GM21723 (cell line): Measurements from ENCODE around the gene HLA-DMB.

Experiments used
- ATAC-seq: cut with Tn5 transposase; IDR thresholded peaks from one replicate; pipeline ENCODE4 v1.9.1; 2021; ENCODE audit warnings: mild to moderate bottlenecking, moderate library complexity; ENCODE audit not compliant: unreplicated experiment

The HLA-DMB gene

GRCh38 chr6:32940656-32941213 is at the start of gene HLA-DMB:
Gene HLA-DMB, minus strand, starts transcription at chr6:32941028. Its CDS starts 221 bp downstream, at chr6:32940807.
- ATAC-seq, result peak; percentile 57

DNA sequence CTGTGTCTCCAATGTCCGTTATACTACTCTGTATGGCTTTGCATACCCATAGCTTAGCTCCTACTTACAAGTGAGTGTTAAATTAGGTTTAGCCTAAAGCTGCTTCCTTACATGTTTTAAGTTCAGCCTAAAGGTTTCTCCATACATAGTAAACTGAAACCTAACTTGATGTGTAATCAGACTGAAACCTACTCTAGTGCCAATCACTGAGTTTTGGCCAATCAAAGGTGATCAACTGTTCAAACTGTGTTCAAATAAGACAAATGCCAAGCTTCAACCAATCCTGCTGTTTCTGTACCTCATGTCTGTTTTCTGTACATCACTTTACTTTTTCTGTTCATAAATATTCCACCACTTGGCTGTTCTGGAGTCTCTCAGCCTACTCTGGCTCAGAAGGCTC is 48.5 kb upstream of the HLA-DMB start:
- ATAC-seq, result no peak

GRCh38 chr6:32984622-32985389 is 44.0 kb upstream of the HLA-DMB start:
- peak; percentile 50 for ATAC-seq

GRCh38 chr6:32983964-32984621 is 43.3 kb upstream of the HLA-DMB start:
- ATAC-seq, result peak; percentile 21

- ATAC-seq, result no peak
Observed at GRCh38 chr6:32983493-32983848, 42.6 kb upstream of the HLA-DMB start.

DNA sequence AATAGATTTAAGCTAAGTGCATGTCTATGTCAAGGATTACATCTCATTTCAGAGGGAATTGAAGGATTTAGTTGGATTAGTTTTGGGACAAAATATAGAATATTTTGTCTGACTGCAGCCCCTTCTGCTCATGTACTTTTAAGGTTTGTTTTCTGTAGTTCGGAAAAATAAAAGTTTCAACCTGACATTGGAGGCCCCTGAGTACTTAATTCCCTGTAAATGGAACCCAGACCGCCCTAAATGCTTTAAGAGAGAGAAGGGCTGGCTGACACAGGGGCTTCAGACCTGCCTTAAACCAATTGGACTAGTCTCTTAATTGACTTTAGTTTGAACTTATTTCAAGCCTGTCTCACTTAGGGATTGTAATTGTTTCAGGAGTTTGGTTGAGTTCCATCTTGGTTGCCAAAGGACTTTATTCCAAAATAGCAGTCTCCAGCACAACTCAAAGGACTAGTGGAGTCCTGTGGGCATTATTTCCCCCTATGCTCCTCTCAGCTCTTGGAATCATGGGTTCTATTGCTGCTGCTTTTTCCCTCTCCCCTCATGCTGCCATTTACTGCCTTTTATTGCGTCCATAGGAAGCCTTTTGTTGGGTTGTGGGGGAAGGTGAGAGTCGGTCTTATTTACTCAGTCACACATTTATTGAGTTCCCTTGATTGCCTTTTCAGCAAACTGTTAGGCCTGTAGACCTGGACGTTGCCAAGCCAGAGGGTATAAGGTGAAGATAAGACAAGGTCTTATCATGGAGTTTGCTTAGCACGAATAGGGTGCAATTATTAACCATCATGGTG is 42.1 kb upstream of the HLA-DMB start:
- ATAC-seq, result no peak

GRCh38 chr6:32982084-32982701 is 41.4 kb upstream of the HLA-DMB start:
- ATAC-seq, result no peak

DNA sequence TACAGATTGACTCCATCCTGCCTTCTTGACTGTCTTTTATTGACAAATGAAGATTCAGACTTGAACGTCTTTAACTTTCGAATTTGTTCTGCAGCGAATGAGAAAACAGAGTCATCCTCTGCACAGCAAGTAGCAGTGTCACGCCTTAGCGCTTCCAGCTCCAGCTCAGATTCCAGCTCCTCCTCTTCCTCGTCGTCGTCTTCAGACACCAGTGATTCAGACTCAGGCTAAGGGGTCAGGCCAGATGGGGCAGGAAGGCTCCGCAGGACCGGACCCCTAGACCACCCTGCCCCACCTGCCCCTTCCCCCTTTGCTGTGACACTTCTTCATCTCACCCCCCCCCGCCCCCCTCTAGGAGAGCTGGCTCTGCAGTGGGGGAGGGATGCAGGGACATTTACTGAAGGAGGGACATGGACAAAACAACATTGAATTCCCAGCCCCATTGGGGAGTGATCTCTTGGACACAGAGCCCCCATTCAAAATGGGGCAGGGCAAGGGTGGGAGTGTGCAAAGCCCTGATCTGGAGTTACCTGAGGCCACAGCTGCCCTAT is 39.7 kb upstream of the HLA-DMB start:
- ATAC-seq, result no peak

- ATAC-seq, result no peak
Observed at GRCh38 chr6:32979720-32980487, 39.1 kb upstream of the HLA-DMB start.

DNA sequence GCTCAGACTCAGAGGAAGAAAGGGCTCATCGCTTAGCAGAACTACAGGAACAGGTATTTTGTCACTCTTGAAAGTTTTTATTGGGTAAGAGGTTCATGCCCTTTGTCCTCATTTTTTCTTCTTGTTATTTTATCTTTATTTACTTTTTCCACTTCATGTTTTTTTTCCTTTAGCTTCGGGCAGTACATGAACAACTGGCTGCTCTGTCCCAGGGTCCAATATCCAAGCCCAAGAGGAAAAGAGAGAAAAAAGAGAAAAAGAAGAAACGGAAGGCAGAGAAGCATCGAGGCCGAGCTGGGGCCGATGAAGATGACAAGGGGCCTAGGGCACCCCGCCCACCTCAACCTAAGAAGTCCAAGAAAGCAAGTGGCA is 37.1 kb upstream of the HLA-DMB start:
- no peak for ATAC-seq

GRCh38 chr6:32977272-32977952 is 36.6 kb upstream of the HLA-DMB start:
- ATAC-seq, result no peak

DNA sequence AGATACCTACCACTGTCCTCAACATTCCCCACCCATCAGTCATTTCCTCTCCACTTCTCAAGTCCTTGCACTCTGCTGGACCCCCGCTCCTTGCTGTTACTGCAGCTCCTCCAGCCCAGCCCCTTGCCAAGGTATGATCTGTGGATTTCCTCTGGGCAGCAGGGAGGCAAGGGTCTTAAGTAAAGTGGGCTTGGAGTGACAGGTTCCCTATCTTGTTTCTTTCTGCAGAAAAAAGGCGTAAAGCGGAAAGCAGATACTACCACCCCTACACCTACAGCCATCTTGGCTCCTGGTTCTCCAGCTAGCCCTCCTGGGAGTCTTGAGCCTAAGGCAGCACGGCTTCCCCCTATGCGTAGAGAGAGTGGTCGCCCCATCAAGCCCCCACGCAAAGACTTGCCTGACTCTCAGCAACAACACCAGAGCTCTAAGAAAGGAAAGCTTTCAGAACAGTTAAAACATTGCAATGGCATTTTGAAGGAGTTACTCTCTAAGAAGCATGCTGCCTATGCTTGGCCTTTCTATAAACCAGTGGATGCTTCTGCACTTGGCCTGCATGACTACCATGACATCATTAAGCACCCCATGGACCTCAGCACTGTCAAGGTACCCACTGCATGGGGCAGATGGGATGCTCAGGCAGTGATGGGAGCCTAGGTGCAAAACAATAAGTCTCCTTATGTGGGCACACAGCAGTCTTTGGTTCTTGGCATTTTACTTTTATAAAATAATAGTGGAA is 35.7 kb upstream of the HLA-DMB start:
- ATAC-seq, result no peak

GRCh38 chr6:32975886-32976285 is 35.1 kb upstream of the HLA-DMB start:
- ATAC-seq, result no peak

DNA sequence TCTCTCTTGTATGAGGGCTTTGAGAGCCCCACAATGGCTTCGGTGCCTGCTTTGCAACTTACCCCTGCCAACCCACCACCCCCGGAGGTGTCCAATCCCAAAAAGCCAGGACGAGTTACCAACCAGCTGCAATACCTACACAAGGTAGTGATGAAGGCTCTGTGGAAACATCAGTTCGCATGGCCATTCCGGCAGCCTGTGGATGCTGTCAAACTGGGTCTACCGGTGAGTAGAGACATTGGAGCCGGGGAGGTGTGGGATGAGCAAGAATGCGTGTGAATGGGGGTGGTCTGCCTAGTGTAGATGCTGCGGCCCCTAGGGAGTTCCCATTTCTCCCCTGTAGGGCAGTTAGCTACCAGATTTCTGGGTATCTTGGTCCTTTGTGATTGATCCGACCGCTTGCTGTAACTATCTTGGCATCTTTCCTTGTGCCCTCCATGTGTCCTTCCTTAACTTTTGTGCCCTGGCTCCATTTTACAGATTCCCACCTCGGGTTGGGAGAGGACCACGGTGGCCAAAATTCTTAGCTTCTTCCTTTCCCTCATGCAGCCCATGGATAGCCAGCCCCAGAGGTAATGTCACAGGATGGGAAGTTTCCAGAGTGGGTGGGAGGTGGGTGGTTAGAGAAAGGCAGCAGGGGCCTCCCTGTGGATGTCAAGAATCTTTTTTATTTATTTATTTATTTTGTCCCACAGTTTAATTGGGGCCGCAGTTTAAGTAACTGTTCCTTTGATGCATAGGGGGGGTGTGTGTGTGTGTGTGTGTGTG is 33.9 kb upstream of the HLA-DMB start:
- no peak for ATAC-seq

DNA sequence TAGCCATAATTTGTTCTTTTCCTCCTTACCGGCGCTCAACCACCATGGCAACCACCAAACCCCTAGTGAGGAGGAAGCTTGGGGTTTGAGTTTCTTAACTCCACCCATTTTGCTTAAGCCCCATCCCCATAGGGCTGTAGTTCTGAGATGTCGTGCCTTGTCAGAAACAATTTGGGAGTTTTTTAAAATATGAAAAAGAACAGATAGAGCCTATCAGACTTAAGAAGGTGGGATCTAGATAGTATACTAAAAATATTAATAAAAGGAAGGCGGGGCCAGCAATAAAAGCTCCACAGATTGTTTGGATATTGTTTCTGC is 33.1 kb upstream of the HLA-DMB start:
- ATAC-seq, result no peak

DNA sequence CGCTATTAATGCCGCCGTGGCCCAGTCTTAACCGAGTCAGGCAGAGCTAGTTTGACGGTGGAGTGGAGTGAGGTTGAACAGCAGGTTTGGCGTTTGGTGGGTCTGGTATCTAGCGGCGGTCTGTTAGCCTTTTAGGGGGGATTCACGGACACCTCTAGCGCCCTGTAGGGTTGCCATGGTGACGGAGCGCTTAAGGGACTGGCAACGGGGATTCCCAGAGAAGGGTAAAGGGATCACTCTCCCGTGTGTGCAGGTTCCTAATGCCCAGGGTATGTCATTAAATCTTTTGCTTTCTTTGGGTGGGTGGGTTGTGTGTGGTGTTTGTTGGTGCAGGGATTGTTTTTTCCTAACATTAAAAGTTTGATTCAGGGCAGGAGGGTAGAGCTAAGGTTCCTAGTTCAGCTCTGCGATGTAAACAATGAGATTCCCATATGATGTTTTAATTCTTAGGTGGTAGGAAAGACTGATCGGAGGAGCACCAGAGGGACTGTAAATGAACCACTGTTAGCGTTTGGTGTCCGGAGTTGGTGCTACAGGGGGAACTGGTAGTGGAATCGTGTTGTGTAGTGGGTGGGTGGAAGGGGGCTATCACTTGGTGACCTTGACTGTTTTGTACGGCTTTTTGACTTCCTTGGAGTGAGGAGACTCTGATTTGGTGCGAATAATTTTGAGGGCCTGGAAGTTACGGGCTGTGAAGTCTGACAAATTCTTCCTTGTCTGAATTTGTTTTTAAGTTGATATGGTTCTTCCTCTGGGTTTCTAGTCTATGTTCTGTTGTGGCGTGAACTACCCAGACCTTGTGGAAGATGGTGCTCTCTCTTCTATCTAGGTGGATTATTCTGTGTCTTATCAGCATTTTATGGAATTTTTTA is 32.6 kb upstream of the HLA-DMB start:
- no peak for ATAC-seq
